OCI-LY7 (cell line): ENCODE data around the gene MLYCD. TPM values are rescaled to one million over a fixed set of nuclear protein-coding genes. Genes with fewer than 3 reads are reported as not detected.

Experiments used
- total RNA-seq, 2 experiments: library from RNA; depleted of rRNA in 1 of 2; stranded (reverse); fragments of >200 nt in 1 of 2; shearing (Covaris generic) in 1 of 2; gene quantifications; 2 replicates each; pipeline ENCODE4 v1.2.3, GENCODE V29; 2014 to 2022

The MLYCD gene
- total RNA-seq, 2 experiments from 2014 or later, result 3.5 to 10.9 TPM

Other genes with a start within 250 kb of the MLYCD start
- gene HSBP1, start 91.1 kb upstream of the MLYCD start, total RNA-seq (2014; rRNA removed; shearing (Covaris generic)), result 131 and 150 TPM in 2 replicates
- gene HSBP1, start 91.1 kb upstream of the MLYCD start, total RNA-seq (2022), result 104 and 105 TPM in 2 replicates
- gene OSGIN1, start 54.1 kb downstream of the MLYCD start, total RNA-seq (2014; rRNA removed; shearing (Covaris generic)), result 0.28 and 0.41 TPM in 2 replicates
- gene OSGIN1, start 54.1 kb downstream of the MLYCD start, total RNA-seq (2022), result 1.0 and 2.0 TPM in 2 replicates
- not detected in 2 replicates for gene NECAB2, start 69.1 kb downstream of the MLYCD start, total RNA-seq (2014; rRNA removed; shearing (Covaris generic))
- gene NECAB2, start 69.1 kb downstream of the MLYCD start, total RNA-seq (2022), result not detected in 2 replicates
- gene SLC38A8, start 143.7 kb downstream of the MLYCD start, total RNA-seq (2014; rRNA removed; shearing (Covaris generic)), result not detected in 2 replicates
- not detected in 2 replicates for gene SLC38A8, start 143.7 kb downstream of the MLYCD start, total RNA-seq (2022)
- 39.4 and 49.6 TPM in 2 replicates for gene MBTPS1, start 217.8 kb downstream of the MLYCD start, total RNA-seq (2014; rRNA removed; shearing (Covaris generic))
- 65.2 and 71.8 TPM in 2 replicates for gene MBTPS1, start 217.8 kb downstream of the MLYCD start, total RNA-seq (2022)
- 15.4 and 16.3 TPM in 2 replicates for gene HSDL1, start 246.1 kb downstream of the MLYCD start, total RNA-seq (2014; rRNA removed; shearing (Covaris generic))
- gene HSDL1, start 246.1 kb downstream of the MLYCD start, total RNA-seq (2022), result 25.1 and 26.9 TPM in 2 replicates
- gene DNAAF1, start 246.2 kb downstream of the MLYCD start, total RNA-seq (2014; rRNA removed; shearing (Covaris generic)), result 0.08 TPM in 1 of 2 replicates, not detected in the other
- gene DNAAF1, start 246.2 kb downstream of the MLYCD start, total RNA-seq (2022), result 0.24 and 0.34 TPM in 2 replicates